PC-3 (cell line): ENCODE results near the gene HLA-DRB1.

ENCODE experiments used
- EZH2 ChIP-seq: fragments of 300-600 bp; sonication (generic); IDR thresholded peaks from one replicate; pipeline ENCODE4 v1.6.1; 2017; ENCODE audit warnings: antibody characterized with exemption, mild to moderate bottlenecking, low read length; ENCODE audit not compliant: unreplicated experiment
- EZH2phosphoT487 ChIP-seq: fragments of 300-600 bp; sonication (generic); IDR thresholded peaks from 2 replicates; pipeline ENCODE4 v1.6.1; 2018; ENCODE audit warnings: mild to moderate bottlenecking, antibody characterized with exemption, low read length, borderline replicate concordance
- TF ChIP-seq, protein P1 (sequence below): fragments of 300-600 bp; sonication (generic); conservative IDR thresholded peaks from 2 replicates; pipeline ENCODE4 v1.5.1; 2017; ENCODE audit warnings: antibody characterized with exemption, low read depth, mild to moderate bottlenecking, low read length

DNA sequence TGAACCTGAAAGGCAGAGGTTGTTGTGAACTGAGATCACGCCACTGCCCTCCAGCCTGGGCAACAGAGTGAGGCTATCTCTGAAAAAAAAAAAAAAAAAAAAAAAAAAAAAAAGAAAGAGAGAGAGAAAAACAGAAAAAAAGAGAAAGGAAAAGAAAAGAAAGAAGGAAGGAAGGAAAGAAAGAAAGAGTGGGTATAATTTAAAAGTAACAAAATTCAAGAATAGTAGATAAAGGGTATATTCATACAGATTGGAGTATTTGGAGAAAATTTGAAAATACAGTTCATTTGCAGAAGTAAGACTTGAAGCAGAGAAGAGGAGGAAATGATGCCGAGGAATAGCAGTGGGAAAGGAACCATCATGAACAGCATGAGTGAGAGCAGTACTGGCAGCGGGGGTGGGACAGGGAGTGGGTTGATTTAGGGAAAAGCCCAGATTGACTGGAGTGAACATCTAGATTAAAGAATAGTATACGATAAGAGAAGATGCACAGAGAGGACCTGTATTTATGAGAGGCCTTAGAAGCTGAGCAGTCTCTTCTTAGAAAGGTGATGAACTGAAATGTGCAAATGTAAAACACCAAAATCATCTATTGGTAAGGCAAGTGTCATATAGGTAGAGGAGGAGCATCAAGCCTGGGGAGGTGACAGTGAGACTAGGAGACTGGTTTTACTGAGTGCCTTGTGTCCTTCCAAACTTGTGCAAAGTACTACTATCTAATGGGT is 17.8 kb upstream of the HLA-DRB1 start:
- TF ChIP-seq, protein P1, sequence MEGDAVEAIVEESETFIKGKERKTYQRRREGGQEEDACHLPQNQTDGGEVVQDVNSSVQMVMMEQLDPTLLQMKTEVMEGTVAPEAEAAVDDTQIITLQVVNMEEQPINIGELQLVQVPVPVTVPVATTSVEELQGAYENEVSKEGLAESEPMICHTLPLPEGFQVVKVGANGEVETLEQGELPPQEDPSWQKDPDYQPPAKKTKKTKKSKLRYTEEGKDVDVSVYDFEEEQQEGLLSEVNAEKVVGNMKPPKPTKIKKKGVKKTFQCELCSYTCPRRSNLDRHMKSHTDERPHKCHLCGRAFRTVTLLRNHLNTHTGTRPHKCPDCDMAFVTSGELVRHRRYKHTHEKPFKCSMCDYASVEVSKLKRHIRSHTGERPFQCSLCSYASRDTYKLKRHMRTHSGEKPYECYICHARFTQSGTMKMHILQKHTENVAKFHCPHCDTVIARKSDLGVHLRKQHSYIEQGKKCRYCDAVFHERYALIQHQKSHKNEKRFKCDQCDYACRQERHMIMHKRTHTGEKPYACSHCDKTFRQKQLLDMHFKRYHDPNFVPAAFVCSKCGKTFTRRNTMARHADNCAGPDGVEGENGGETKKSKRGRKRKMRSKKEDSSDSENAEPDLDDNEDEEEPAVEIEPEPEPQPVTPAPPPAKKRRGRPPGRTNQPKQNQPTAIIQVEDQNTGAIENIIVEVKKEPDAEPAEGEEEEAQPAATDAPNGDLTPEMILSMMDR: no peak
- TF ChIP-seq EZH2 (no peak), EZH2phosphoT487 (no peak)
